Cardiac muscle cell (in vitro differentiated cells and primary cell): ENCODE measurements around the gene RELA. TPM values are rescaled to one million over a fixed set of nuclear protein-coding genes. Genes with fewer than 3 reads are reported as not detected.

Experiments used
- DNase-seq, 2 donors: peaks; one replicate each; pipeline versions ENCODE4 v3.0.0 to v3.0.0-alpha.2; 2010 to 2017; ENCODE audit warnings: low read depth in 1 of 2, low spot score in 1 of 2
- H3K27ac ChIP-seq: fragments of 200-600 bp; sonication (generic); 2 replicates; pipeline ENCODE4 v1.5.1; 2016
- H3K27me3 ChIP-seq: fragments of 200-600 bp; sonication (generic); 2 replicates; pipeline ENCODE4 v1.6.0; 2016; ENCODE audit warnings: control low read depth
- H3K36me3 ChIP-seq: fragments of 200-600 bp; sonication (generic); 2 replicates; pipeline ENCODE4 v1.5.1; 2016; ENCODE audit warnings: control low read depth
- H3K4me1 ChIP-seq: fragments of 200-600 bp; sonication (generic); 2 replicates; pipeline ENCODE4 v1.8.1; 2017; ENCODE audit warnings: low read depth, mild to moderate bottlenecking, mixed run types
- H3K4me3 ChIP-seq: fragments of 200-600 bp; sonication (generic); 2 replicates; pipeline ENCODE4 v1.5.1; 2016; ENCODE audit warnings: mild to moderate bottlenecking
- H3K9me3 ChIP-seq: fragments of 200-600 bp; sonication (generic); 2 replicates; pipeline ENCODE4 v1.5.1; 2017; ENCODE audit warnings: low read depth, mild to moderate bottlenecking, control low read depth
- polyA plus RNA-seq: library from polyadenylated mRNA; unstranded; fragments of >200 nt; fragmentation: Nextera tagmentation; extraction: Ambion mirVana; gene quantifications from 2 replicates; pipeline ENCODE4 v1.2.1, GENCODE V29; 2016
- total RNA-seq: library from RNA; depleted of rRNA; stranded (reverse); fragments of >200 nt; gene quantifications from 2 replicates; pipeline ENCODE4 v1.2.3, GENCODE V29; 2016
- TF ChIP-seq, protein P1 (sequence below): IDR thresholded peaks from 2 replicates; pipeline ENCODE4 v1.5.1; 2012; ENCODE audit warnings: low read depth, mild to moderate bottlenecking, low read length

Gene RELA
- total and polyA plus RNA-seq, 2 experiments from 2014 or later, result 46.2 to 51.9 TPM

DNA sequence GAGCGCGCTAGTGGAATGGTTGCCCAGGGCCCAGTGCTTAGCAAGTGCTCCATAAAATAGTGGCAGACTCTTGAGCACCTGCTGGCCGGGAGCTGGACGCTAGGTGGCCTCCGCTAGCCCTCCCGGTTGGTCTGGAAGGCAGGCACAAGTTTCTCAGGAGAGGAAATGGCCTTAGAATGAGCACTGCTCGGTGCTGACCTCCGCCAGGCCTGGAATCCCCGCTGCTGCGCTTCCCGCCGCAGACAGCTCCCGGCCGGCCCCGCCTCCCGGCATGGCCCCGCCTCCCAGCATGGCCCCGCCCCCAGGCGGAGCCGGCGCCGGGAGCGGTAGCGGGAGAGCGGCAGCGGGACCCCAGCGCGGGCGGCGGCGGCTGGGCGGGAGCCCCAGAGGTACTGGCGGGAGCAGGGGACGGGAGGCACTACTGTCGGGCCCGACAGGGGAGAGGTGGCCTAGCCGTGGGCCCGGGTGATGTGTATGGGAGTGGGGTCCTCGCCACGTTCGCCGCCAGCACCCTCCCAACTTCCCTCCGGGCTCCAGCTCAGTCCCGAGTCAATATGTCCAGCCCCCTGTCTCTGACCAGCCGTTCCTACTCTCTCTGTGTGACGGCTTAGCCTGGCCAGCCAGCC is 24.8 kb downstream of the RELA start, which contains the start of gene SIPA1:
SIPA1 (plus strand) TSS at position 308 of the 626 bp plus-strand sequence. CDS start 2,821 bp downstream, outside the sequence.
- H3K27me3 ChIP-seq, result no peaks in the 10 kb centered on the region
- peak within 1 kb of the TSS; percentile 51 for H3K27ac ChIP-seq
- H3K9me3 ChIP-seq, result no peaks in the 10 kb centered on the region
- TF ChIP-seq, protein P1, sequence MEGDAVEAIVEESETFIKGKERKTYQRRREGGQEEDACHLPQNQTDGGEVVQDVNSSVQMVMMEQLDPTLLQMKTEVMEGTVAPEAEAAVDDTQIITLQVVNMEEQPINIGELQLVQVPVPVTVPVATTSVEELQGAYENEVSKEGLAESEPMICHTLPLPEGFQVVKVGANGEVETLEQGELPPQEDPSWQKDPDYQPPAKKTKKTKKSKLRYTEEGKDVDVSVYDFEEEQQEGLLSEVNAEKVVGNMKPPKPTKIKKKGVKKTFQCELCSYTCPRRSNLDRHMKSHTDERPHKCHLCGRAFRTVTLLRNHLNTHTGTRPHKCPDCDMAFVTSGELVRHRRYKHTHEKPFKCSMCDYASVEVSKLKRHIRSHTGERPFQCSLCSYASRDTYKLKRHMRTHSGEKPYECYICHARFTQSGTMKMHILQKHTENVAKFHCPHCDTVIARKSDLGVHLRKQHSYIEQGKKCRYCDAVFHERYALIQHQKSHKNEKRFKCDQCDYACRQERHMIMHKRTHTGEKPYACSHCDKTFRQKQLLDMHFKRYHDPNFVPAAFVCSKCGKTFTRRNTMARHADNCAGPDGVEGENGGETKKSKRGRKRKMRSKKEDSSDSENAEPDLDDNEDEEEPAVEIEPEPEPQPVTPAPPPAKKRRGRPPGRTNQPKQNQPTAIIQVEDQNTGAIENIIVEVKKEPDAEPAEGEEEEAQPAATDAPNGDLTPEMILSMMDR, result peak; percentile 63
- peak within 1 kb of the TSS; percentile 40 for H3K4me3 ChIP-seq
- no peaks in the 10 kb centered on the region for H3K36me3 ChIP-seq
- DNase-seq, result peak; percentile 89 to 95
- peaks cover 11% of the 10 kb centered on the region for H3K4me1 ChIP-seq

DNA sequence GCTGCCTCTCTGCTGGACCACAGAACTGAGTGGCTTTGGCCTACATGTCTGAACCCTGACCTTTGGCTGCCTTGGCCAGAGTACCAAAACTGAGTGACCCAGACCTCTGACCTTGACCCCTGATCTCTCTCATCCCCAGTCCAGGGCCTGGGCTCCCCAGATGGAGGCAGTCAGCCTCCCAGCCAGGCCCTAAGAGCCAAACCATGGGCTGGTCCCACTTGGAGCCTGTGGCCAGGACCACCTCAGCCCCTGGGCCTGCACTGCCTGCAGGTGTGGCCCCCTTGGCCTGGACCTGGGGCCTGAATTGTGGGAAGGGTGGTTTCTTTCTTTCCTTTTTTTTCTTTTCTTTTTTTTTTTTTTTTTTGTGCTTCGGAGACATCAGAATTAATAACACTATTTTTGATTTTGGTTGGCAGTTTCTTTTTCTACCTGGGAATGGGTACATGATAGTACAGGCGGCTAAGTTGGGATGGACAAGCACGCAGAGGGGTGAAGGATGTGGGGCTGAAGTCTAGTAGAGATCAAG is 25.6 kb downstream of the RELA start:
- H3K4me1 ChIP-seq, result peaks cover 11% of the 10 kb centered on the region
- H3K36me3 ChIP-seq, result no peaks in the 10 kb centered on the region
- H3K27me3 ChIP-seq, result no peaks in the 10 kb centered on the region
- no peak for DNase-seq
- no peak overlapping the region for H3K4me3 ChIP-seq
- TF ChIP-seq, protein P1, result no peak
- H3K9me3 ChIP-seq, result no peaks in the 10 kb centered on the region
- H3K27ac ChIP-seq, result peak overlapping the region; percentile 51

DNA sequence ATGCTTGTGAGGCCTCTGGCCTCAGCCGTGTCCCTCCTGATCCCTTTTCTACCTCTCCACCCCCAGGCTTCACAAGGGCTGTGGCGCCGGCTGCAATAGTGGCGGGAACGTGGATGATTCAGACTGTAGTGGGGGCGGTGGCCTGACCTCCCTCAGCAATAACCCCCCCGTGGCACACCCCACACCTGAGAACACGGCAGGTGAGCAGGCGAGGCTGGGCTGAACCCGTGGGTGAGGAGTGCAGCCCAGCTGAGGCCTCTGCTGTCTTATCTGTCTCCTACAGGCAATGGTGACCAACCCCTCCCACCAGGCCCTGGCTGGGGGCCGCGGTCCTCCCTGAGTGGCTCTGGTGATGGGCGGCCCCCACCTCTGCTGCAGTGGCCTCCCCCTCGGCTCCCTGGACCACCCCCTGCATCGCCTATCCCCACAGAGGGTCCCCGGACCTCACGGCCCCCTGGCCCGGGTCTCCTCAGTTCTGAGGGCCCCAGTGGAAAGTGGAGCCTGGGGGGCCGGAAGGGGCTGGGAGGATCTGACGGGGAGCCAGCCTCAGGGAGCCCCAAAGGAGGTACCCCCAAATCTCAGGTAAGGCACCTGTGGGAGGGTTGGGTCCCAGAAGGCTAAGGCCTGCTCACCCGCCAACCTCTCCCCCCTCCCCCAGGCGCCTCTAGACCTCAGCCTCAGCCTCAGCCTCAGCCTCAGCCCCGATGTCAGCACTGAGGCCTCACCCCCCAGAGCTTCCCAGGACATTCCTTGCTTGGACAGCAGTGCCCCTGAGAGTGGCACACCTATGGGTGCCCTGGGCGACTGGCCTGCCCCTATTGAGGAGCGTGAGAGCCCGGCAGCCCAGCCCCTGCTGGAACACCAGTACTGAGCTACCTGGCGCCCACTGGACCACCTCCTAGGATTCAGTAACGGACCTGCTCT is 26.3 kb downstream of the RELA start:
- TF ChIP-seq, protein P1, result no peak
- no peaks in the 10 kb centered on the region for H3K9me3 ChIP-seq
- H3K27ac ChIP-seq, result peak overlapping the region; percentile 51
- no peak for DNase-seq
- no peaks in the 10 kb centered on the region for H3K27me3 ChIP-seq
- H3K36me3 ChIP-seq, result no peaks in the 10 kb centered on the region
- H3K4me1 ChIP-seq, result peaks cover 11% of the 10 kb centered on the region
- no peak overlapping the region for H3K4me3 ChIP-seq

DNA sequence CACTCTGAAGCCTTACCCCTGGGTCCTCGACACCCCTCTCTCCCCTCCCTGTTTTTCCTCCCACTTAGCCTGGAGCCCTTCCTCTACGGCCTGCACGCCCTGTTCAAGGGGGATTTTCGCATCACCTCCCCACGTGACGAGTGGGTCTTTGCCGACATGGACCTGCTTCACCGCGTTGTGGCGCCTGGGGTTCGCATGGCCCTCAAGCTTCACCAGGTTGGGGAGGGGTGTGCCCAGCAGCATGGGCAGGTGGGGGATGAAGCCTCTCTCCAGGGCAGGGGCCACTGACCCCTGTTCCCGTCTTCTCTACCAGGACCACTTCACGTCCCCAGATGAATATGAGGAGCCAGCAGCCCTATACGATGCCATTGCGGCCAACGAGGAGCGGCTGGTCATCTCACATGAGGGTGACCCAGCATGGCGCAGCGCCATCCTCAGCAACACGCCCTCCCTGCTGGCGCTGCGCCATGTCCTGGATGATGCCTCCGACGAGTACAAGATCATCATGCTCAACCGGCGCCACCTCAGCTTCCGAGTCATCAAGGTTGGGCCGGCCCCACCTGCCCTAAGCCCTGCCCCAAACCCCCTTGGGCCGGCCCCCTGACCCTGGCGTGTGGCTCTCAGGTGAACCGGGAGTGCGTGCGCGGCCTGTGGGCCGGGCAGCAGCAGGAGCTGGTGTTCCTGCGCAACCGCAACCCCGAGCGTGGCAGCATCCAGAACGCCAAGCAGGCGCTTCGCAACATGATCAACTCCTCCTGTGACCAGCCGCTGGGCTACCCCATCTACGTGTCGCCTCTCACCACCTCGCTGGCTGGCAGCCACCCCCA is 27.6 kb downstream of the RELA start:
- H3K27me3 ChIP-seq, result no peaks in the 10 kb centered on the region

More for the DNA sequence above, 27.6 kb downstream of the RELA start:
- Histone ChIP-seq H3K36me3 (peaks cover 6% of the 10 kb centered on the region), H3K4me1 (peaks cover 11% of the 10 kb centered on the region), H3K4me3 (no peak overlapping the region), H3K9me3 (no peaks in the 10 kb centered on the region), H3K27ac (no peak overlapping the region)
- TF ChIP-seq, protein P1, result no peak
- no peak for DNase-seq
